B cell (primary cell): ENCODE measurements around the gene TOGARAM1. TPM values are rescaled to one million over a fixed set of nuclear protein-coding genes. Genes with fewer than 3 reads are reported as not detected.

Experiments used
- ATAC-seq: fragments of 200-7000 bp; cut with Tn5 transposase; one replicate; pipeline ENCODE4 v1.10.0; 2021; ENCODE audit warnings: low read depth, mild to moderate bottlenecking, moderate number of reproducible peaks, moderate library complexity
- CTCF ChIA-PET: fragments of 350-600 bp; sonication (Branson Sonifier 250); formaldehyde crosslinking; loops from one replicate; lab custom pipeline; 2021; ENCODE audit warnings: antibody characterized with exemption, inconsistent platforms; lab: Charles Lee
- POLR2A ChIA-PET: fragments of 350-600 bp; sonication (Branson Sonifier 250); formaldehyde crosslinking; loops from one replicate; lab custom pipeline; 2021; ENCODE audit warnings: antibody characterized with exemption; lab: Charles Lee
- DNase-seq: peaks from one replicate; pipeline ENCODE4 v3.0.0; 2013
- H2AFZ ChIP-seq: 2 replicates; pipeline ENCODE4 v1.6.1; 2012; ENCODE audit warnings: mild to moderate bottlenecking, low read depth, low read length; ENCODE audit not compliant: insufficient read depth, poor library complexity, severe bottlenecking
- H3K27ac ChIP-seq, 2 donors: 1 replicate in 1 of 2; 2 replicates in 1 of 2; pipeline ENCODE4 v1.5.1; 2012 to 2013; ENCODE audit warnings: low read length in 2 of 2, mild to moderate bottlenecking in 2 of 2, moderate library complexity in 1 of 2
- H3K27me3 ChIP-seq, 4 experiments: fragments of 200-600 bp in 1 of 4; sonication (generic) in 1 of 4; replicated peaks in 1 of 4; 1 replicate in 2 of 4; 2 replicates in 2 of 4; pipeline versions ENCODE4 v1.6.1 to v1.7.0; 2013 to 2016; ENCODE audit warnings: low read length in 3 of 4, mild to moderate bottlenecking in 2 of 4, mixed read lengths in 1 of 4, moderate library complexity in 1 of 4; ENCODE audit not compliant: insufficient read depth in 4 of 4, control insufficient read depth in 3 of 4; ENCODE audit errors: control extremely low read depth in 1 of 4
- H3K36me3 ChIP-seq, 2 experiments: replicated peaks in 1 of 2; 1 replicate in 1 of 2; 2 replicates in 1 of 2; pipeline versions ENCODE4 v1.6.1 to v1.7.1; 2013; ENCODE audit warnings: low read length in 1 of 2; ENCODE audit not compliant: insufficient read depth in 2 of 2, control insufficient read depth in 1 of 2; ENCODE audit errors: control extremely low read depth in 1 of 2, extremely low read depth in 1 of 2
- H3K4me1 ChIP-seq, 2 donors: fragments of 200-600 bp in 1 of 2; sonication (generic) in 1 of 2; 1 replicate in 1 of 2; 2 replicates in 1 of 2; pipeline versions ENCODE4 v1.5.1 to v1.6.1; 2013 to 2017; ENCODE audit warnings: low read length in 2 of 2; ENCODE audit not compliant: control insufficient read depth in 2 of 2, insufficient read depth in 2 of 2
- H3K4me2 ChIP-seq: replicated peaks from 2 replicates; pipeline ENCODE3; 2012; ENCODE audit warnings: mild to moderate bottlenecking, low read depth, low read length; ENCODE audit not compliant: poor library complexity, severe bottlenecking
- H3K4me3 ChIP-seq, 5 experiments: fragments of 200-600 bp in 1 of 5; sonication (generic) in 1 of 5; 1 replicate in 3 of 5; 2 replicates in 2 of 5; pipeline versions ENCODE4 v1.5.1 to v1.7.0; 2011 to 2016; ENCODE audit warnings: low read length in 4 of 5, mild to moderate bottlenecking in 4 of 5, low read depth in 2 of 5, control low read depth in 1 of 5, moderate library complexity in 1 of 5; ENCODE audit not compliant: insufficient read depth in 1 of 5; ENCODE audit errors: control extremely low read depth in 1 of 5, extremely low read depth in 1 of 5
- H3K79me2 ChIP-seq: fragments of 200-600 bp; sonication (generic); one replicate; pipeline ENCODE4 v1.6.0; 2016; ENCODE audit warnings: low read length; ENCODE audit not compliant: control insufficient read depth, insufficient read depth
- H3K9ac ChIP-seq: fragments of 200-600 bp; sonication (generic); 2 replicates; pipeline ENCODE4 v1.6.1; 2017; ENCODE audit warnings: mild to moderate bottlenecking, low read length, moderate library complexity
- H3K9me3 ChIP-seq, 3 donors: one replicate each; pipeline versions ENCODE4 v1.6.1 to v1.7.1; 2013; ENCODE audit warnings: low read length in 2 of 3; ENCODE audit not compliant: control insufficient read depth in 2 of 3, insufficient read depth in 1 of 3; ENCODE audit errors: control extremely low read depth in 1 of 3
- H4K20me1 ChIP-seq: 2 replicates; pipeline ENCODE4 v1.6.0; 2012; ENCODE audit warnings: mild to moderate bottlenecking, low read length; ENCODE audit not compliant: insufficient read depth, control insufficient read depth, poor library complexity, severe bottlenecking
- H3K27ac Mint-ChIP-seq: one replicate; pipeline ENCODE4 v1.8.0; 2021; ENCODE audit warnings: mixed read lengths
- H3K27me3 Mint-ChIP-seq: one replicate; pipeline ENCODE4 v1.8.0; 2021; ENCODE audit warnings: mixed read lengths
- H3K4me1 Mint-ChIP-seq: one replicate; pipeline ENCODE4 v1.8.0; 2021; ENCODE audit warnings: mixed read lengths
- H3K4me3 Mint-ChIP-seq: one replicate; pipeline ENCODE4 v1.8.0; 2021; ENCODE audit warnings: mixed read lengths
- H3K9me3 Mint-ChIP-seq: one replicate; pipeline ENCODE4 v1.8.0; 2022; ENCODE audit warnings: mixed read lengths; ENCODE audit not compliant: insufficient read depth
- CTCF ChIP-seq: fragments of 200-600 bp; IDR thresholded peaks from one replicate; pipeline ENCODE4 v1.8.0; 2022; ENCODE audit warnings: antibody characterized with exemption, mild to moderate bottlenecking
- EZH2 ChIP-seq: IDR thresholded peaks from 2 replicates; pipeline ENCODE4 v1.6.1; 2012; ENCODE audit warnings: borderline replicate concordance, low read depth, mild to moderate bottlenecking, moderate library complexity, low read length; ENCODE audit not compliant: insufficient read depth, poor library complexity, severe bottlenecking
- WGBS: methylation state at CpG from one replicate; pipeline ENCODE4 v1.1.5; 2013; ENCODE audit warnings: missing lambda C conversion rate; ENCODE audit not compliant: insufficient coverage; 5-methylcytosine and 5-hydroxymethylcytosine counted together
- intact Hi-C: fragments of 100-400 bp; cut with micrococcal nuclease; formaldehyde crosslinking; loops from one replicate; pipeline ENCODE4 v1.10.0; 2022
- polyA plus RNA-seq: library from polyadenylated mRNA; depleted of rRNA; stranded (reverse); fragments of >200 nt; gene quantifications from 2 replicates; pipeline ENCODE4 v1.2.3, GENCODE V29; 2012
- total RNA-seq, 2 donors: library from RNA; stranded (reverse); fragments of 120-200 nt in 1 of 2; gene quantifications; 1 replicate in 1 of 2; 2 replicates in 1 of 2; pipeline versions ENCODE4 v1.2.3 to v1.2.4, GENCODE V29; 2013 to 2022

TOGARAM1 gene
- total and polyA plus RNA-seq, 2 donors (not counting 1 experiment from before 2014, with no cell fraction given), result 3.4 to 23.9 TPM

DNA sequence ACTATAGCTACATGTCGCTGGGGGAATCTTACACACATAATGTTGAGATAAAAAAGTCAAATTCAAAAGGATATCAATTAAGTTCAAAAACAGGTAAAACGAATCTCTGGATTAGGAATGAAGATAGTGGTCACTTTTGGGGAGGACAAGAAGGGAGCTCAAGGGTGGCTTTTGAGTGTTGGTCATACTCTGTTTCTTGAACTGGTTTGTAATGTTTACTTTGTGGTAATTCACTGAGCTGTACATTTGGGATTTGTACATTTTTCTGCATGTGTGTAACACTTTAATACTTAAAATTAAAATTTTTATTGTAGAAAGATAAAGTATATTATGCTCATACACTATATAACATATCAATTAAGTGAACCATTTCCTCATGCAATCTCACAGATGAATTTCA lies 26.8 kb upstream of the TOGARAM1 start:
- 100% methylated on average over 1 of the region's 2 CpGs for WGBS
- Histone ChIP-seq H3K36me3 (peaks cover 17 to 24% of the 10 kb centered on the region in 2 experiments), H3K9ac (no peak overlapping the region), H4K20me1 (peaks cover 19% of the 10 kb centered on the region), H3K4me3 (no peak overlapping the region), H2AFZ (no peak overlapping the region), H3K4me2 (no peak overlapping the region), H3K27me3 (no peaks in the 10 kb centered on the region), H3K27ac (no peak overlapping the region), H3K4me1 (no peaks in the 10 kb centered on the region), H3K79me2 (peaks cover 17% of the 10 kb centered on the region), H3K9me3 (peaks cover 0 to 4% (median 1%) of the 10 kb centered on the region in 3 donors)
- Mint-ChIP-seq H3K9me3 (no peaks in the 10 kb centered on the region), H3K27ac (no peak overlapping the region), H3K4me1 (peaks cover 11% of the 10 kb centered on the region), H3K27me3 (no peaks in the 10 kb centered on the region), H3K4me3 (no peak overlapping the region)
- no peak for DNase-seq
- ChIA-PET POLR2A (no interaction called here), CTCF (no interaction called here)
- no peak for ATAC-seq
- TF ChIP-seq CTCF (no peak), EZH2 (no peak)
- intact Hi-C loops, result no loop called here

DNA sequence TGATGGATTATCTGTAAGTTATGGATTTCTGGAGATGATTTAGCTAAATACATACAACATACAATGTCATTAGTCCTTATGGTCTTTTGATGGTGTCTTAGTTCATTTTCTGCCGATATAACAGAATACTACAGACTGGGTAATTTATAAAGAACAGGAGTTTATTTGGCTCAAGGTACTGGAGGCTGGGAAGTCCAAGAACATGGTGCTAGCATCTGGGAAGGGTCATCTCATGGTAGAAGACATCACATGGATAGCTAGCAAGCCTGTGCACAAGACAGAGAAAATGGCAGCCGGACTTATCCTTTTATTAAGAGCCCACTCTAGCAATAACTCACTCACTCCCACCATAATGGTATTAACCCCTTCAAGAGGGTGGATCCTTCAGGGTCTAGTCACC lies 24.4 kb upstream of the TOGARAM1 start:
- no peak overlapping the region for H3K9ac ChIP-seq
- Mint-ChIP-seq H3K27me3 (no peaks in the 10 kb centered on the region), H3K27ac (no peak overlapping the region), H3K4me3 (no peak overlapping the region), H3K4me1 (peaks cover 13% of the 10 kb centered on the region), H3K9me3 (no peaks in the 10 kb centered on the region)
- ChIA-PET CTCF (no interaction called here), POLR2A (no interaction called here)
- peaks cover 12 to 27% of the 10 kb centered on the region in 2 experiments for H3K36me3 ChIP-seq
- no peak for ATAC-seq
- no peak overlapping the region for H3K4me2 ChIP-seq
- no peak for DNase-seq
- no peaks in the 10 kb centered on the region for H3K27me3 ChIP-seq
- H3K79me2 ChIP-seq, result peaks cover 36% of the 10 kb centered on the region
- peaks cover 0 to 4% (median 1%) of the 10 kb centered on the region in 3 donors for H3K9me3 ChIP-seq
- H3K27ac ChIP-seq, result no peak overlapping the region
- WGBS, result 100% methylated on average over 1 of the region's 2 CpGs
- TF ChIP-seq CTCF (no peak), EZH2 (no peak)
- intact Hi-C loops, result no loop called here
- peaks cover 31% of the 10 kb centered on the region for H4K20me1 ChIP-seq
- H3K4me3 ChIP-seq, result no peak overlapping the region
- H3K4me1 ChIP-seq, result no peaks in the 10 kb centered on the region
- no peak overlapping the region for H2AFZ ChIP-seq
